ENCODE measurements around the gene IGSF8.
"Not testable (repeated sequence)": the region's sequence is repeated elsewhere in the genome, so short reads cannot be mapped to it uniquely, and the experiment has no call there.

IGSF8 gene

DNA sequence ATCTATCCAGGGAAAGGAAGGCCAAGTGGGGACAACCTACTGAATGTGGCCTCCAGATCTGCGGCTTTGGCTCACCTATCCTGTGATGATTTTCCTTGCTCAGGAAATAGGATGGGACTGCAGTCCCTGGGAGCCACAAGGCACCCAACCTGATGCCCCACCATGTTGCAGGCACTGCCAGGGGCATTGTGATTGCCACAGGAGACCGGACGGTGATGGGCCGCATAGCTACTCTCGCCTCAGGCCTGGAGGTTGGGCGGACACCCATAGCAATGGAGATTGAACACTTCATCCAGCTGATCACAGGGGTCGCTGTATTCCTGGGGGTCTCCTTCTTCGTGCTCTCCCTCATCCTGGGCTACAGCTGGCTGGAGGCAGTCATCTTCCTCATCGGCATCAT lies 29.0 kb upstream of the IGSF8 start:
- DNase-seq (ENCODE audit: extremely low read depth in 1 of 2, low read depth in 1 of 2): no peak

DNA sequence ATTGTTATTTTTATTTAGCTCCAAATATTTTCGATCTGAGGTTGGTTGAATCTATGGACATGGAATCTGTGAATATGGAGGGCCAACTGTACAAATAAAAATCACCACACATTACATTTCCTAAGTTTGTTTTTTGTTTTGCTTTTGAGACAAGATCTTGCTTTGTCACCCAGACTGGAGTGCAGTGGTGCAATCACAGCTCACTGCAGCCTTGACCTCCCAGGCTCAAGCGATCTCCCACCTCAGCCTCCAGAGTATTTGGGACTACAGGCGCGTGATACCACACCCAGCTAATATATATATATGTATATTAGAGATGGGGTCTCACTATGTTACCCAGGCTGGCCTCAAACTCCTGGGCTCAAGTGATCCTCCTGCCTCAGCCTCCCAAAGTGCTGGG lies 27.9 kb upstream of the IGSF8 start:
- DNase-seq (ENCODE audit: extremely low read depth in 1 of 2, low read depth in 1 of 2): not testable (repeated sequence)

DNA sequence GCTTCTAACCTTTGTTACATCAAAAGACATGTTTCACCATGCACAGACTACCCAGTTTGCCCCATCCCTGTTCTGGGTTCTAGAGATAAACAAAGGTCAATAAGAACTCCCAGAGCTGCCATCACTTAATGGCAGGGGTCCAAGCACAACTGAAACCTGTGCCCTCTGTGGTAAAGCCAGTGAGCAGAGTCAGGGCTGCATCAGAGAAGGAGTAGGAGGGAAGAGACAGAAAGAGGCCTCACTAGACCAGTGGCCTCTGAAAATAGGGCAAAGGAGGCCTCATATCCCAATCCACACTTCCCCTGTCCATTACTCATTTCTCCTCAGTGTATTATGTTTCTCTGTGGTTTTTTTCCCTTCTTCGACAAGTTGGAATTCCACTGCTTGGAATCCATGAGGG lies 27.3 kb upstream of the IGSF8 start:
- no peak for DNase-seq (ENCODE audit: extremely low read depth in 1 of 2, low read depth in 1 of 2)

DNA sequence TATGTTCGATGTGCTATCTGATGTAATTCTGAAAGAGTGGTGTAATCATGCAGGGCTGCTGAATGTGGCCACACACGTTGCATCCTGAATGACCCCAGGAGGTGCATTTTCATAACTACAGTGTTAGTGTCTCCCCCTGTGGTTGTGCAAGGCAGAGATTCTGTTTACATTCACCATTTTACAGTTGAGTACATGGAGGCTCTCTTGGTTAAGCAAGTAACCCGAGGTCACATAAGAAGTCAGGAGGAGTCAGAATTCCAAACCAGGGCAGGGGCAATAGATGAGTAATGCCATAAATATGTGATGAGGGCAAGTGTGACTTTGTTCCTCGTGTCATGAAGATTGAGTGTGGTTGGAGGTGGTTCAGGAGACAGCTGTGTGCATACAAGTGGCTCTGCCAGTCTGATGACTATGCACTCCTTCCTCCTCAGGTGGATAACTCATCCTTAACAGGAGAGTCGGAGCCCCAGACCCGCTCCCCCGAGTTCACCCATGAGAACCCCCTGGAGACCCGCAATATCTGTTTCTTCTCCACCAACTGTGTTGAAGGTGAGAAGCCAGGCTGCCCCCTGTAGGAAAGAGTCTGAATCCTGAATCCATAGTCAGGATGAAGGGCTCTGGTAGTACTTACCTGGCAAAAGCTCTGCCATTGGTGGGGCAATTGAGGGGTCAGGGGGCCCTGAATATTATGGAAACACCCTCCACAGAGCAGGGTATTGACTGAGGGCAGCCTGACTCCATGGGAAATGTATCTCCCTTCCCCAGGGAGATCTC lies 26.5 kb upstream of the IGSF8 start:
- no peak for DNase-seq (ENCODE audit: extremely low read depth in 1 of 2, low read depth in 1 of 2)

DNA sequence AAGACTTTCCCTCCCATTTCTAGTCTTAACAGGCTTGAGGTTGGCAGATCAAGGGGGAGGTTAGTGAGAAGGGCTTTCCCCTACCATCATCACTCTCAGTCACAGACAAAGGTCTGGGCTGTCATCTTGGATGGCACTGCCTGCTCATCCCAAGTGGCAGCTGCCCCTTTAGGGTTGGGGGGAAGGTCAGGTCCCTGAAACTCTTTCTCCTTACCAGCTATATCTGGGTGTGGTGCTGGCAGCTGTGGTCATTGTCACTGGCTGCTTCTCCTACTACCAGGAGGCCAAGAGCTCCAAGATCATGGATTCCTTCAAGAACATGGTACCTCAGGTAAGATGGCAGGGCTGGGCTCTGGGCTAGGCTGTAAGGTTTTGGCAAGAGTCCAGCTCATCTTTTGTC lies 25.3 kb upstream of the IGSF8 start:
- no peak for DNase-seq (ENCODE audit: extremely low read depth in 1 of 2, low read depth in 1 of 2)

DNA sequence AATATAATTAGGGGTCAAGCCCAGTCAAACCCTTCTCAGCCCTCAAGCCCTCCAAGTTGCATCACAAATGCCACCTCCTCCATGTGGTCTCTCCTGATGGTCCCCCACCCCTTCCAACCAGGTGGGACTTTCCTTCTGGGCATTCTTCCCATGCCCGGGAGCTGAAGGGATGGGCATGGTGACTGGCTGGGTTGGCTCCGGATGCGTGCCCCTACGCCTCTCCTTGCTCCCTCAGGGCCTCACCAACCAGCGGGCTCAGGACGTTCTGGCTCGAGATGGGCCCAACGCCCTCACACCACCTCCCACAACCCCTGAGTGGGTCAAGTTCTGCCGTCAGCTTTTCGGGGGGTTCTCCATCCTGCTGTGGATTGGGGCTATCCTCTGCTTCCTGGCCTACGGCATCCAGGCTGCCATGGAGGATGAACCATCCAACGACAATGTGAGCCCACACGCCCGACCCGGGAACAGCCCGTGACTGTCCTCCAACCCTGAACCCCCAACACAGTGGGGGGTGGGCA lies 24.6 kb upstream of the IGSF8 start:
- DNase-seq (ENCODE audit: extremely low read depth in 1 of 2, low read depth in 1 of 2): no peak

DNA sequence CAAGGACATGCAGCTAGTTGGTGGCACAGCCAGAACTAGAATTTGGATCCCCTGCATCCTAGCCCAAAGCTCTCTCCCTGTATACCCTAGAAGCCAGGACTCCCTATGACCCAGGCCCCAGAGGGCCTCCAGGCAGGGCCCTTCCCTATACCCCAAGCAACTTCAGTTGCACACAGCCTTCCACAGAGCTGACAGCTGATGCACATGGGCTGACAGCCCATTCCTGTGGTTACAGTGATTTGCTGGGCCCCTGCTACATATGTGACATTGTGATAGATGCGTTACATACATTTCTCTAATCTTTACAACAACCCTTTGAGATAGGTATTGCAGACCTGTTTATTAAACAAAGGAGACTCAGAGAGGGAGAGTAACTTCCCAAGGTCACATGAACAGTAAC lies 23.0 kb upstream of the IGSF8 start:
- no peak for DNase-seq (ENCODE audit: extremely low read depth in 1 of 2, low read depth in 1 of 2)

DNA sequence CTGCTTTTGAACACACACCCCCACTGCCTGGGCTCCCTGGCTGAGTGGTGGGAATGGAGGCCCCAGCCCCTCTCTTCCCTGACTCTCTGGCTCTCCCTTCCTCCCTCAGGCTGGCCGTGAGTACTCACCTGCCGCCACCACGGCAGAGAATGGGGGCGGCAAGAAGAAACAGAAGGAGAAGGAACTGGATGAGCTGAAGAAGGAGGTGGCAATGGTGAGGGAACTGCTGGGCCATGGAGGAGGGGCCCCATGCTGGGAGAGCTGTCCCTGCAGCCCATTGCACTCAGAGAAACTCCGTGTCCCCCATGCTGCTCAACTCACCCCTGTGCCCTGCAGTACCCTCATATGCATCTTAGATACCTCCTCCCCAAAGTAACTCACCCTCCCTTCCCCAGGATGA lies 22.4 kb upstream of the IGSF8 start:
- no peak for DNase-seq (ENCODE audit: extremely low read depth in 1 of 2, low read depth in 1 of 2)

DNA sequence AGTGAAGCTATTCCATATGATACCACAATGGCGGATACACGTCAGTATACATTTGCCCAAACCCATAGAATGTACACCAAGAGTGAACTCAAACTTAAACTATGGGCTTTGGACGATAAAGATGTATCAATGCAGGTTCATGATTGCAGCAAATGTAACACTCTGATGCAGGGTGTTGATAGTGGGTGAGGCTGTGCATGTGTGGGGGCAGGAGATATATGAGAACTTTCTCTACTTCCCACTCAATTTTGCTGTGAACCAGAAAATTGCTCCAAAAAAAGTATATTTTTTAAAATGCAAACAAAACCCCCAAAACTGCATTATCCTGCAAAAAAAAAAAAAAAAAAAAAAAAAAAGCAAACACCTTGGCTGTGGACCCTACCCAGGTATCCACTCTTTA lies 20.5 kb upstream of the IGSF8 start:
- DNase-seq (ENCODE audit: extremely low read depth in 1 of 2, low read depth in 1 of 2): no peak

DNA sequence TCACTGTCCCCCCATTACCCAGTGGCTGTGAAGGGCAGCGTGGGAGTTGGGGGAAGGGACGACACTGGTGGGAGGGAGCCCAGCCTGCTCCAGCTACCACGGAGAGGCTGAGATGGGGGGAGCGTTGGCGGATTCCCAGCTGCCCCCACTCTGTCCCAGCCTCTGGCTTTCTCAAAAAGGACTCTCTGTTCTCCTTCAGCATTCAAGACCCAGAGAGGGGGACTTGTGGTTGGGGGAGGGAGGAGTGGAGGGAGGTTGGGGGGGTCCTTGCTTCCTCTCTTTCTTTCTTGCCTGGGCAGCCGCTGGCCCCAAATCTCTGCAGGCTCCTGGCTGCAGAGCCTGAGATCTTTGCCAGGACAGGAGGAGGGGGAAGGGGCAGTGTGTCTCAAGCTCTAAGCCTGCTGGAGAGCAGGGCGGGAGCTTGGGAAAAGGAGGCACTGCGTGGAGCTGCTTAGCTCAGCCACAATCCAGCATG lies 19.3 kb upstream of the IGSF8 start:
- DNase-seq (ENCODE audit: extremely low read depth in 1 of 2, low read depth in 1 of 2): no peak

DNA sequence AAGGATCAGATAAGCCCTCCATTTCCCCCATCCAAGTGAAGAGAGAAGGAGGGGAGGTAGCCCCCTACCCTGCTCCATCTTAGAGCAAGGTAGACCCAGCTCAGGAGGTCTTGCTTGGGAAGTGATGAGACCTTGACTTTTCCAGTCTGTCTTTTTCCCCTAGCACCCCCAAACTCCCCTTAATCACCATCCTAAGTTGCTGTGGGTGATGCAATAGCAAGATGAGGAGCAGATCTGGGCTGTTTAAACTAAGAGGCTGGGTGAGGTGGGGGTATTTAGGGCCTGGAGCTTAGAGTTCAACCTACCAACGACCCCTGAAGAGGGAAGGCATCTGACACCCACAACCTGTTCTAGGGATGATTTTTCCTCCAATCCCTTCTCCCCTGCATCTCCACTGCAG lies 18.9 kb upstream of the IGSF8 start:
- DNase-seq (ENCODE audit: extremely low read depth in 1 of 2, low read depth in 1 of 2): no peak

DNA sequence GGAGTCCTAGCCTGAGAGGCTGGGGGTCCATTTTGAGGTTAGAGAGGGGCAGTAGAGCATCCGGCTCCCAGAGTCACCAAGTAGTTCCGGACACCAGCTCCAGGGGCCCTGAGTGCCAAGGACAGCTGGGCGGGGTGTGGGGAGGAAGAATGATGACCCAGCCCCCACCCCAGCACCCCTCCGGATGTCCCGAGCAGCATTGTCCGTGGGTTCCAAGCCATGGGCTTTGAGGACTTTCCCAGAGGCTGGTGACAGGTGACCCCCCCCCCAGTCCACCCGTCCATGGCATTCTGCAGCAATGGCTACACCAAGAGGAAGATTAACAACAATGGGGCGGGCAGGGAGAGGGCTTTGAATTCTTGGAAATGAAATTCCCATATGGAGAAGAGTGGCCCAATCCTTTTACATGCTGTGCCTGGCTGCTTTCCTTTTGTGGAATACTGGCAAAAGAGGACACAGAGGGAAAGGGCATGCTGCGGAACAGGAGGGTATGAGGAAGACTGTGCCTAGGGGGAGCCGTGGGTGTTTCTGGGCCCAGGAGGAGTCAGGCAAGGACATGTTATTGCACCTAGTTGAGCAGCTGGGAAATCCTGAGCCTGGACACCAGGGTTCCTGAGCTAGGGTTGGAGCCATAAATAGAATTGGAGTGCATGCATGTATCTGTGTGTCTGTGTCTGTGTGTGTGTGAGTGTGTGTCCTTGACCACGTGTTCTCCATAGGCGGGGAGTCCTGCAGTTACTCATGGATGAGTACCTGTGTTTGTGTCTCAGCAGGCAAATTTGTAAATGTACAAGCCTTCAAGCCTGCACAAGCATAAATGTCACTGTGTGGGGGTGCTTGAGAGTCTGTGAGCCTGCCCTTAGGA lies 18.1 kb upstream of the IGSF8 start:
- DNase-seq (ENCODE audit: extremely low read depth in 1 of 2, low read depth in 1 of 2): no peak

DNA sequence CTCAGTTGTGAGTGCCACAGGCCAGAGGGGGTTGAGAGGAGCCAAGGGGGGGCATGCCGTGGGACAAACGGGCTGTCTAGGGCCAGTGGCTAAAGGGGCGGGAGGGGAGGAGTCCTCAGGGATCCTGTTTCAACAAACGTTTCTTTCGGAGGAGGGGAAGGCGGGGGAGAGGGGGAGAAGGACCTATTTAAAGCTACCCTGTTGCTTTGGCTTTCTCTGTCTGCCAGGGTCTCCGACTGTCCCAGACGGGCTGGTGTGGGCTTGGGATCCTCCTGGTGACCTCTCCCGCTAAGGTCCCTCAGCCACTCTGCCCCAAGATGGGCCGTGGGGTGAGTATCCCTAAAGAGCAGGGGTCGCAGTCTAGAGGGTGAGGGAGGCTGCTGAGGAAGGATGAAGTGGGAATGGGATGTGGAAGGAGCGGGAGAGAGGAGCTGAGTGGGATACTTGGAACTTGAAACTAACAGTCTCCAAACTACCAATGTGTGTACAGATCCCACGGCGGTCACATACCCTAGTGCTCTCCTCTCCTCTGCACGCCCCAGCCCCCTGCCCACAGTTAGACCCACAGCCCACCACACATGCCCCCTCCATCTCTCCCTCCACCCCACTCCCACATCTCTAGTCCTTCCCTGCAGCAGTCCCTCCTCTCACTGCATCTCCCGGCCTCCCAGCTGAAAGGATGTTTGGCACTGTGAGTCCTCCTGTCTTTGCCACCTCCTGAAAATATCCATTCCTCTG lies 17.3 kb upstream of the IGSF8 start, which contains the start of gene ATP1A2:
Gene ATP1A2, plus strand, starts transcription at position 215 of the 738 bp plus-strand sequence. Its CDS starts 103 bp downstream, at position 318.
- no peak for DNase-seq (ENCODE audit: extremely low read depth in 1 of 2, low read depth in 1 of 2)

DNA sequence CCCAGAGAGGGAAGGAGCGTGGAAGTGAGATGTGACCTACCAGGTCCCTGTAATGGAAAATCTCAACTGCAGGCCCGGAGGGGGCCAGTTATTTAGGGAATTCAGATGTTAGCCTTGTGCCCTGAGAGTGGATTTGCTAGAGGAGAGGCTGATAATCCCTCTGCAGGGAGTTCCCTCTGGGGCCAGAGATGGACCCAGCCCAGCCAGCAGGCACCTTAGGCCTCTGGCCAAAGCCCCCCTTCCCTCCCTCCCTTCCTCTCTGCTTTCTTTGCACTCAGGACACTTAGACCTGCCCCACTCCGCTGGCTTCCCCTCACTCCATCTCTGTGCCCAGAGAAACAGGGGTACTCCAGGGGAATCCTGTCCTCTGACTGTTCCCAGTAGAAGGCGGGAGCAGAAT lies 15.7 kb upstream of the IGSF8 start:
- no peak for DNase-seq (ENCODE audit: extremely low read depth in 1 of 2, low read depth in 1 of 2)

DNA sequence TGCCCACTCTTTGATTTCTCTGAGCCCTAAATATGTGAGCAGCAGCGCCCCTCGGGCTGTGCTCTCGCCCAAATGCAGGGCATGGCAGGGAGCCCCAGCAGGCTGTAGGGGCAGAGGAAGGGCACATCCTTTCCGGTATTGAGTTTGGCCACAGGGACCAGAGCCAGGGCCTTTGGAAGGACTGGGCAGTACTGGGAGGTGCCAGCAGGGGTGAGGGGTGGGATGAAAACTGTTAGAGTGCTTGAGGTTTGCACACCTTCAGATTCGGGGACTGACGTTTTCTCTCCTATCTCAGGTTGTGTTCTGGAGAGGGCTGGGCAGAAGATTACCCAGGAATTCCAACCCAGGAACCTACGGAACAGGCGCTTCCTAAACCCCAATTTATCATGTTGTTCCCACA lies 15.0 kb upstream of the IGSF8 start:
- no peak for DNase-seq (ENCODE audit: extremely low read depth in 1 of 2, low read depth in 1 of 2)

DNA sequence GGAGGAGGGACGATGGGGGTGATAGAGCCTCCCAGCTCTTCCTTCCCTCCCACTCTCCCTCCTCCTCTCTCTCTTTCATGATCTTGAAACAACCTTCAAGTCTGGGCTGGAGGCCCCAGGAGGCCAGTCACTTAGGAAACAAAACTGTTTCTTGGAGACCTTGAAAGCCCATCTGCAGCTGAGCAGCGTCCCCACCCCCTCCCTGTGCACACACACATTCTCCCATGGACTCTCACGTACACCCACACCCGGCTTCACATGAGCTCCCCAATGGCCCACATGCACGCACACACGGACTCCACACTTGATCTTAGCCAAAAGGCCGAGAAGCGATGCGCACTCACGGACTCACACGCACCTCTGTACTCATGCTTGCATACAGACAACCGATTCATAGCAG lies 13.9 kb upstream of the IGSF8 start:
- no peak for DNase-seq (ENCODE audit: extremely low read depth in 1 of 2, low read depth in 1 of 2)

DNA sequence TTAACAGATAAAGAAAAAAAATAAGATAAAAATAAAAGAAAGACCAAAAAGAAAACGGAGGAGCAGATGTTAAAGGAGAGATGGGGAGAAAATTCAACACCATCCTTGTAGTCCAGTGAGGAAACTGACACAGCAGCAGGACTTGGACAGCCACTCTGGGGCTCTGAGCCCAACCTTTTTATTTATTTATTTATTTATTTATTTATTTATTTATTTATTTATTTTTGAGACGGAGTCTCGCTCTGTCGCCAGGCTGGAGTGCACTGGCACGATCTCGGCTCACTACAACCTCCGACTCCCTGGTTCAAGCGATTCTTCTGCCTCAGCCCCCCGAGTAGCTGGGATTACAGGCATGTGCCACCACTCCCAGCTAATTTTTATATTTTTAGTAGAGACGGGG lies 13.0 kb upstream of the IGSF8 start:
- DNase-seq (ENCODE audit: extremely low read depth in 1 of 2, low read depth in 1 of 2): not testable (repeated sequence)

DNA sequence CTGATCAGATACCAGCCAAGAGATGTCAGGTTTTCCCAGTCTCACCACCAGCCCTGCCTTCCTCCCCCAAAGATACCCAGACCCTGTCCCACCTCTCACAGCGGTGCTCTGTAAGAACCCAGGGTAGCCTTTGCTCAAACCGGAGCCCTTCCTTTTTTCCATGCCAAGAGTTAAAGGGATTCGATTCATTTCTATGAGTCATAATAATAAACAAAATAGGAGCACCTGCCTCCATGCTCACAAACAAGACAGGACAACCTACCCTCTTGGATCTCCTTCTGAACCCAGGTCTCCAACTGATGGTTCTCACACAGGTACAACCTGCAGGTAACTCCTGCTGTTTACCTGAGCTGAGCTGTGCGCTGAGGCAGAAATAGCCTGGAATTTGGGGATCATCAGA lies 11.3 kb upstream of the IGSF8 start:
- DNase-seq (ENCODE audit: extremely low read depth in 1 of 2, low read depth in 1 of 2): no peak

DNA sequence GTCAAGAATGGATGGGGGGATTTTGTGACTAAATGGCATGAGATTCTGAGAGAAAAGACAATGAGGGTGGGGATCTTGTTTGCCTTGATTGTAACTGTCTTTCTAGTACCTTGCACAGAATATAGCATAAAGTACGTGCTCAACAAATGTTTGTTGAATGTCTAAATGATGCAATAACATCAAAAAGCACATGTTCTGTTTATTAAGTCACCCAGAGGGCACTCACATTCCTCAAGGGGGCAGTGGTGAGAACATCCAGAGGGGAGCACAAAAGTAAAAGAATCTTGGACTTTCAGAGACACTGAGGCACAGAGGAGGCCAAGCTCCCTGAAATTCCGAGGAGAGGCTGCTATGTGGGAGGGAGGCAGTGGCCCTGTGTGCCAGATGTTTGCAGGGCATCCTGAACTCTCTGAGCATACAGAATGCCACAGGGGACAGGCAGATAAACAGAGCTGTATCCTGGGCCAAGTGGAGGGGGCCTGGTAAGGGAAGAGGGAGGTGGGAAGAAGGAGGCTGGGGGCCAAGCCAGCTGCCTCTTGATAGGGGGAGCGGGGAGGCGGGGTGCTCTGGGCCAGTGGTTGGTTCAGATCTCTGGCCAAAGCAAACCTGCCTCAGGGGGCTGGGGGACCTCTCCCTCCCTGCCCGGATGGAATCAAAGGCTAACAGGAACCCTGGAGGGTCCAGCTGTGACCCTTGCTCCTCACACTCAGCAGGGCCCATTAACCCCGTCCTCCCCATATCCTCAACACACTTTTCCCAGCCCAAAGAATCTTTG lies 10.7 kb upstream of the IGSF8 start:
- no peak for DNase-seq (ENCODE audit: extremely low read depth in 1 of 2, low read depth in 1 of 2)

DNA sequence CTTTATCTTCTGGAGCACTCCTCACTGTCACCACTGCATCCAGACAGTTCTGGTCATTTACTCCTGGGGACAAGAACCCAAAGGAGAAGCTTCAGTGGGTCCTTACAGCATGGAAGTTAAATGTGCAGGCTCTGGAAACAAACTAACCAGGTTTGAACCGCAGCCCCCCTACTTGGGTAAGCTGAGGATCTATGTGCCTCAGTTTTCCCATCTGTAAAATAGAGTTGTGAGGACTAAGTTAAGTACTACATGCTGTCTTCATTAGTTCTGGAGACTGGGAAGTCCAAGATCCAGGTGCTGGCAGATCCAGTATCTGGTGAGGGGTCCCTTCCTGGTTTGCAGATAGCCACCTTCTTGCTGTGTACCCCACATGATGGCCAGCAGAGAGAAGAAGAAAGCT lies 9.1 kb upstream of the IGSF8 start:
- DNase-seq (ENCODE audit: extremely low read depth in 1 of 2, low read depth in 1 of 2): no peak

Measured in activated CD8-positive, alpha-beta memory T cell treated with anti-CD3 and anti-CD28 coated beads for 1 hour (primary cell).